Measurements from ENCODE around the gene ARSI.

ARSI gene

GRCh38 chr5:150315245-150315644 is 12.5 kb upstream of the ARSI start:
- H3K4me3 ChIP-seq (ENCODE audit: low read depth, low read length): no peak overlapping the region
- no peak for TF ChIP-seq CTCF (IDR thresholded peaks at IDR 0.05; ENCODE audit: borderline replicate concordance, insufficient read depth, low read depth, low read length)

GRCh38 chr5:150313921-150314716 is 11.4 kb upstream of the ARSI start:
- no peak overlapping the region for H3K4me3 ChIP-seq (ENCODE audit: low read depth, low read length)
- TF ChIP-seq CTCF (IDR thresholded peaks at IDR 0.05; ENCODE audit: borderline replicate concordance, insufficient read depth, low read depth, low read length): no peak

GRCh38 chr5:150313501-150313900 is 10.8 kb upstream of the ARSI start:
- no peak overlapping the region for H3K4me3 ChIP-seq (ENCODE audit: low read depth, low read length)
- no peak for TF ChIP-seq CTCF (IDR thresholded peaks at IDR 0.05; ENCODE audit: borderline replicate concordance, insufficient read depth, low read depth, low read length)

GRCh38 chr5:150312518-150312917 is 9.8 kb upstream of the ARSI start:
- H3K4me3 ChIP-seq (ENCODE audit: low read depth, low read length): no peak overlapping the region
- no peak for TF ChIP-seq CTCF (IDR thresholded peaks at IDR 0.05; ENCODE audit: borderline replicate concordance, insufficient read depth, low read depth, low read length)

DNA sequence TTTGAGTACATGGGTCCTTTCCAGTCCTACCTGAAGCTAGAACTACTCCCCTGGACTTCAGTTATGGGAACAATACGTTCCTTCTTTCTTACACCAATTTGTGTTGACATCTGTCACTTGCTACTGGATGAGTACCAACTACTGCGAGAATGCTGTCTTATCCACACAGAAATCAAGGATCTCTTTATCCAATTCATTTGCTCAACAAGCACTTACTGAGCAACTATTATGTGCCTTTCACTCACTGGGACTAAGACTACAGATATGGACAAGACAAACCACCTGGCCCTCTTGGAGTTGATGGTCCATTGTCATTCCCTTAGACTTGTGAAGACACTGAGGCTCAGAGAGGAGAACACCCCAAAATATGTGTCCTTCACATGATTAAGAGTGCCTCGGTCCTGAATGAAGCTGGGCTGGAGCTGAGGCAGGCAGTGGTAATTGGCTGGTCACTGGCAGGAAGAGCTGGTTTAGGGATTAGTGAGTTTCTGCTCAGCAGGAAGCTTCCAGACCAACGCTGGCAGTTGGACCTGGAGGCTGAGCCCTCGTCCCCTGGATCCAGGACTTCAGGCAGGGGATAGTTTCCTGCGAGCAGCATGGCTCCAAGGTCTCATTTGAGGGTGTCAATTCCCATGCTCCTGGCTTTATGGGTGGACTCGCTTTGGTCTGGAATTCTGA is 8.4 kb upstream of the ARSI start:
- H3K4me3 ChIP-seq (ENCODE audit: low read depth, low read length): no peak overlapping the region
- no peak for TF ChIP-seq CTCF (IDR thresholded peaks at IDR 0.05; ENCODE audit: borderline replicate concordance, insufficient read depth, low read depth, low read length)

DNA sequence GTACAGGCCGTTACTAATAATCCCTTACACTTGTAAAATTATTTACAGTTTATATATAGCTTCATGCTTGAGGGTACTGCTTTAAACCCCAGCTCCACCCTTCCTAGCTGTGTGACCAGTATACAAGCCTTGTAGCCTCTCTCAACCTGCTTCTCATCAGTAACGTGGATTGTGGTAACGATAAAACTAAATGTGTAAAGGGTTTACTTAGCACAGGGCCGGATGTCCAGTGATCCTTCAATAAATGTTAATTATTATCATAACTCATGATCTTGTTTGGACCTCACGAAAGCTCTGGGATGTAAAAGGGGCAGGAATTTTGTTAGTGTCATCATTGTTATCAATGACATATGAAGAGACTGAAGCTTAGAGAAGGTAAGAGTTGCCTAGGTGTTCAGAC is 7.5 kb upstream of the ARSI start:
- no peak overlapping the region for H3K4me3 ChIP-seq (ENCODE audit: low read depth, low read length)
- no peak for TF ChIP-seq CTCF (IDR thresholded peaks at IDR 0.05; ENCODE audit: borderline replicate concordance, insufficient read depth, low read depth, low read length)

GRCh38 chr5:150309886-150310239 is 7.2 kb upstream of the ARSI start:
- no peak overlapping the region for H3K4me3 ChIP-seq (ENCODE audit: low read depth, low read length)
- TF ChIP-seq CTCF (IDR thresholded peaks at IDR 0.05; ENCODE audit: borderline replicate concordance, insufficient read depth, low read depth, low read length): no peak
